GM21390 (cell line): ENCODE data around the gene ASCL5.

Experiments
- ATAC-seq: cut with Tn5 transposase; IDR thresholded peaks from one replicate; pipeline ENCODE4 v1.9.1; 2021; ENCODE audit not compliant: unreplicated experiment

Gene ASCL5

DNA sequence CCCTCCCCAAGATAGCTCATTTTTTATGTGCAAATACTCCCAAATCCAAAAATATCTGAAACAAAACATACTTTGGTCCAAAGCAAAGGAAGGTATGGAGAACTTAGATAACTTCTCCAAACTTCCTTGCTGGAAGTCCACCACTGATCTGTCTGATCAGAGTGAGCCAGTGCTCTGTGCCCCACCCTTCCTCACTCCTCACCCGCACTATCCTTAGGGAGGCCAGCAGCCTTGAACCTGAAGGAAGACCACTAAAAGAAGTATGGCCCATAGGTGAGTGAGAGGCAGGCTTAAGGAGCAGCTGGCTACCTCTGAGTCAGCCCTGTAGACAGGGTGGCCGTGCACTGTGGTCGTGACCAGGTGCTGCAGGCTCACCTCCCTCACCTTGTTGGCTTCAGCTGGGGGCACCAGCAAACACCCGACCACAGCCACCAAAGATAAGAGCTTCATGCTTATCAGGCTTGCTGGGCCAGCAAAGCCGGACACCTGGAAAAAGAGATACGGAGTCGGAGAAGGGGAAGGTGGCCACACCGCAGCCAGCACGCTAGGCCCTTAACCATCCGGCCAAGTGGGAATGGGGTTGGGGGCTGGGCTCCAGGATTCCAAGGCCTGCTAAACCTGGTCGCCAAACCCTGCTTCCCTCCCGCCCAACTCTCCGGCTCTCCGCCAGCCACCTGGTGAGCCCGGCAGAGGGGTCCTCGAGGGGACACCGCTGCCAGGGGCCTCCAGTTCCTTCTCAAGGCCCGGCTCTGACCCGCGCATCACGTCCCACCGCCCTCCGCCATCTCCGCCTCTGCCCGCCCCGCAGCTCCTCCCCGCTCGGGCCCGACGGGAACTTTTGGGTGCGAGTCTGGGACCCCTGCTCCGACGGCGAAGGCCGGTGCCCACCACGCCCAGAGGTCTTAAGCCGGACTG is 26.7 kb upstream of the ASCL5 start:
- peak; percentile 77 for ATAC-seq

DNA sequence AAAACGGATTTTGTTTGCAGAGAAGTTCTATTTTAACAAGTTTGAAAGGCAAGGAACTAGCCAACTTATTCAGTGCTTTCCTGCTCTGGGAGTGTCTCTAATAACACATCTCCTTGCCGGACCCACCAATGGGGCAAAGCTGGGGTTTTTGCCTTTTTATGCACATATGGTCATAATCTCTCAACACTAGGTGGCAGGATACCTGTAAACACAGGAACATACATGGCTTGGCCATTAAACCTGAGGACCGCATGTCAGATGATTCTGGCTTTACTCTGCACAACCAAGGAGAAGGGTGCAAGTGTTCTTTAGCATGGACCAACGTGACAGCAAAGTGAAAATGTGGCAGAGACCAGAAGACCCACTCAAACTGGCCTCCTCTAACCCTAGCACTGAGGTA is 22.4 kb upstream of the ASCL5 start:
- no peak for ATAC-seq

- no peak for ATAC-seq
Measured at GRCh38 chr1:201147396-201148015, 20.5 kb upstream of the ASCL5 start.

GRCh38 chr1:201146626-201147390 is 19.8 kb upstream of the ASCL5 start:
- ATAC-seq: no peak

GRCh38 chr1:201145816-201146215 is 18.8 kb upstream of the ASCL5 start:
- no peak for ATAC-seq

DNA sequence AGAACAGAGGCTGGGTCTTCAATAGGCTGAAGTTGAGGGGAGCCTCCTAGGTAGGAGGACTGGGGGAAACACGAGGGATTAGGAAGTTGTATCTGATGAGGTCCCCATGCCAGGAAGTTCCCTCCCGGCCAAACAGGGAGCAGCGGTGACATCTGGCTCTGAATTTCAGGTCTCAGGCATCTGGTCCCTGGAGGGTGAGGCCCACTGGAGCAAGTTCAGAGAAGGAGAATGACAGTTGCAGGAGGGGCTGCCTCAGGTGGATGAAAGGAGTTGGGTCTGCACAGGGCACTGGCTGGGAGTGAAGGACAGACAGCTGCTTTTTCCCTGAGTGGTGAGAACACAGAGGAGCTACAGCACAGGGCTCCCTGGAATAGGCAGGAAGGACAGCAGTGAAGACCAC is 18.1 kb upstream of the ASCL5 start:
- no peak for ATAC-seq

GRCh38 chr1:201144701-201145100 is 17.7 kb upstream of the ASCL5 start:
- no peak for ATAC-seq

DNA sequence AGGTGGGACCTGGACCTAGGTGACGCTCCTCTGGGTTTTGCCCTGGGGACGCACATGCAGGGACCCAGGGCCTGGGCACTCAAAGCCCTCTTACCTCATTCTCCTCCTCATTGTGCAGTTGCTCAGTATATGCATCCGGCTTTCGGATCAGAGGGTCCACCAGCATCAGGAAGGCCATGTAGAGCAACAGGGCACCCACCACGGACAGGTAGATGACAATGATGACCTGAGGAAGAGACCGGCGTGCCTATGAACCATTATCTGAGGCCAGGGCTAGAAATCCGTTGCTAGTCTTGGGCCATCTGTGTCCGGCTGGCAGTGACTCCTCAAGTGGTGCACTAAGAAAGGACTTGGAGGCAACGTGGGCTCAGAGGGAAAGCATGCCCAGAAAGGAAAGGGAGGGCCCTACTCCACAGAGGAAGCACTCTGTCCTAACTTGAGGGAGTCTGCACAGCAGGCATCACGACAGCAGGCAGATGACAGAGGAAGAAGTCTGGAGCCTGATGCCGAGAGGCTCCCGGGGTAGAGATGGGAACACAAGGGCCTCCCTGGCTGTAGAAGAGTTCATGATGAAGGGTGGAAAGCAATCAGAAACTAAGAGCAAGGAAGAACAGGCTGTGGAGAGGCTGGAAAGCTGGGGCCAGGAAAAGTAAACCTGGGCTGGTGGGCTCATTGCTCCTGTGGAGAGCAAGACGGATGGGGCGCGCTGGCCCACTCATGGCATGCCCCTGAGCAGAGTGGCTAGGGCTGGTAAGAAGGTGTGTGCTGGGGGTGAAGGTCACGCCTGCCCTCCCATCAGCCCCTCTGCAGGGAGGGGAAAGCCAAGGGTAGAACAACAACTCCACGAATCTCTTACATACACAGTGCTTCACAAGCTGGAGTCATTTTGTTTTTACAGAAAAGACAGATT is 17.0 kb upstream of the ASCL5 start:
- no peak for ATAC-seq

GRCh38 chr1:201142849-201143725 is 16.1 kb upstream of the ASCL5 start:
- no peak for ATAC-seq

DNA sequence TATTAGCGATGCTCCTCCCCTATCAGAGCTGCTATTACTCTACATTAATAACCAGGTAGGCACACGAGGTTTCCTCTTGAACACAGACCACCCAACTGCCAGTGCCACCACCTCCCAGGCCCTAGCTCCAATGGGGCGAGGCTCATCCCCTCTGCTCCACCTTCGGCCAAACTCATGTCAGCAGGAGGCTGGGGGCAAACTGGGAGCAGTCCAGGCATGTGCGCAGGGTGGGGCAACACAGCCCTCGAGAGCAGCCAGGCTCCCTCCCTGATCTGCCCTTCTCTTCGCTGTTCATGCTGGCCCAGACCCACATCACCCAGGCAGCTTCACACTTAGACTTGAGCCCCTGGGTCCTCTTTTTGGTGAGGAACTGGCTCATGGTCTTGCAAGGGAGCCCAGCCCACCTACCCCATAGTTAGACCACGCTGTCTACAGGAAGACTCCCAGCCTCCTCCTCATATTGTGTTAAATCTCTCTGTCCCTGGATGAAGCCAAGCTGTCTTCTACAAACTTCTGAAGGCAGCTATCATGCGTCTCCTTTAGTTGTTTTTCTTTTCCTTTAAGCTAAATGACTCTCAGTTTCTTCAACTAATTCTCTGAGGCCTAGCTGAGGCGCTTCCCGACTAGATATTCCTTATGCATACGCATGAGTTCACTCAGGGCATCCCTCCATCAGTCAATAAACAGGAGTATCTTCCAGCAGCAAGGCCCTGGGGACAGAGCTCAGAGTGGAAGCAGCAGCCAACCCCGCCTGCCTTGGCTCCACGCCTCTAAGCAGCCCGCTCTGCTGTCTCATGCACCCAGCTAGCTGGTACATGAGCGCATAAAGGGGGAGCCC is 15.2 kb upstream of the ASCL5 start:
- no peak for ATAC-seq

DNA sequence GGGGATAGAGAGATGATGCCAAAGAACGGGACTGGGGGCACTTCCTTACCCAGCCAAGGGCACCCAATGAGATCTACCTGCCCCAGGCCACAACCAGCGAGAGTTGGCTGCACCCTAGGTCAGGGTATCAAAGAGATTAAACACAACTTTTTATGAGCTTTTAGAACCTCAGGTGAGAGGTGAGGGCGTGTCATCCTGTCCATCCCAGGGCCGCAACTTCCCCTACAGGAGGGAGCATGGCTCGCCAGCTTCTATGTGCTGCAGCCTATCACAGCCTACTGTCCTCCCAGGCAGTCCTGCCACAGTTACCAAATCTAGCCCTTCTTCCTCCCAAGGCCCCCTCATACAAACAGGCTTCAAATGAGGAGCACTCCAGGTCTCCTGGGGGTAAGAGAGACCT is 14.4 kb upstream of the ASCL5 start:
- no peak for ATAC-seq

- no peak for ATAC-seq
Measured at GRCh38 chr1:201140941-201141260, 13.9 kb upstream of the ASCL5 start.

- no peak for ATAC-seq
Measured at GRCh38 chr1:201140235-201140940, 13.4 kb upstream of the ASCL5 start.

DNA sequence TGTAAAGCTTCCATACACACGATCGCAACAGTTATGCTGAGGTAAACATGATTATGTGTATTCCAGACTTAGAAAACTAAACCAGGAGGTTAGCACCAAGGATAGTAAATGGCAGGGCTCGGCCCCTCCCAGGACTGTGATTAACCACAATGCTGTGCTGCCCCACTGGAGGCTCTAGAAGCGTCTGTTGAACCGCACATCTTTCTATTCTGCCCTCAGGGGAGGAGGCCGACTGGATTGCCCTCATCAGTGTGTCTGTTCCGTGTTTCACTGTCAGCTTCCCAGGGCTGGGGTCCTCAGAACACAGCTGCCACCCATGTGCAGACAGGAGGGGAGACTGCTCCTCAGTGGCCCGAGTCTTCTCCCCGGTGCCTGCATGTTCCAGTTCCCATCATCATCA is 12.8 kb upstream of the ASCL5 start:
- ATAC-seq: no peak

GRCh38 chr1:201139306-201139705 is 12.3 kb upstream of the ASCL5 start:
- ATAC-seq: no peak

GRCh38 chr1:201138311-201138840 is 11.4 kb upstream of the ASCL5 start:
- ATAC-seq: no peak

GRCh38 chr1:201137579-201138310 is 10.8 kb upstream of the ASCL5 start:
- no peak for ATAC-seq

- no peak for ATAC-seq
Measured at GRCh38 chr1:201137024-201137392, 10.0 kb upstream of the ASCL5 start.
